H1 (cell line): ENCODE results near the gene LCN15. TPM values are rescaled to one million over a fixed set of nuclear protein-coding genes. Genes with fewer than 3 reads are reported as not detected.

Experiments used
- CTCF ChIA-PET: fragments of 300-600 bp; sonication (Branson Sonifier 250); formaldehyde crosslinking; loops from one replicate; lab custom pipeline; 2021; ENCODE audit not compliant: partially characterized antibody; lab: Charles Lee
- POLR2A ChIA-PET: fragments of 300-600 bp; sonication (Branson Sonifier 250); formaldehyde crosslinking; loops from one replicate; lab custom pipeline; 2021; ENCODE audit warnings: inconsistent platforms; ENCODE audit not compliant: partially characterized antibody; lab: Charles Lee
- DNase-seq, 2 experiments: peaks; one replicate each; pipeline versions ENCODE4 v3.0.0 to v3.0.0-alpha.2; 2010 to 2022; ENCODE audit warnings: low spot score in 2 of 2, low read depth in 1 of 2, mixed read lengths in 1 of 2
- FAIRE-seq: peaks from 2 replicates; lab custom pipeline; 2011; peaks lifted over from hg19 to GRCh38; lab: Jason Lieb, UNC
- H2AFZ ChIP-seq: 2 replicates; pipeline ENCODE4 v1.8.1; 2012; ENCODE audit warnings: low read length, inconsistent platforms
- H2AK5ac ChIP-seq: 2 replicates; pipeline ENCODE4 v1.6.1; 2013; ENCODE audit warnings: low read depth, low read length
- H2BK120ac ChIP-seq: replicated peaks from 2 replicates; pipeline ENCODE3; 2013; ENCODE audit warnings: low read depth, low read length, inconsistent platforms
- H2BK12ac ChIP-seq: 2 replicates; pipeline ENCODE4 v1.6.1; 2013; ENCODE audit warnings: low read depth, low read length
- H2BK15ac ChIP-seq: 2 replicates; pipeline ENCODE4 v1.6.1; 2013; ENCODE audit warnings: low read length
- H2BK20ac ChIP-seq: 2 replicates; pipeline ENCODE4 v1.6.1; 2013; ENCODE audit warnings: low read length
- H2BK5ac ChIP-seq: 2 replicates; pipeline ENCODE4 v1.6.1; 2013; ENCODE audit warnings: low read depth, low read length
- H3K14ac ChIP-seq: 2 replicates; pipeline ENCODE4 v1.6.1; 2013; ENCODE audit warnings: inconsistent platforms; ENCODE audit not compliant: insufficient read length
- H3K18ac ChIP-seq: 2 replicates; pipeline ENCODE4 v1.6.1; 2013; ENCODE audit warnings: low read length; ENCODE audit errors: extremely low read depth
- H3K23ac ChIP-seq: 2 replicates; pipeline ENCODE4 v1.6.1; 2013; ENCODE audit warnings: inconsistent platforms; ENCODE audit not compliant: insufficient read length
- H3K23me2 ChIP-seq: 2 replicates; pipeline ENCODE4 v1.6.1; 2013; ENCODE audit warnings: low read depth, low read length
- H3K27ac ChIP-seq: 2 replicates; pipeline ENCODE4 v1.6.1; 2011; ENCODE audit warnings: low read depth, low read length, inconsistent platforms
- H3K27me3 ChIP-seq, 4 experiments: replicated peaks in 1 of 4; 1 replicate in 1 of 4; 2 replicates in 3 of 4; pipeline versions ENCODE4 v1.6.1 to v1.8.1; 2011 to 2013; ENCODE audit warnings: low read length in 3 of 4, mild to moderate bottlenecking in 3 of 4, inconsistent platforms in 2 of 4, mixed read lengths in 2 of 4, moderate library complexity in 1 of 4; ENCODE audit not compliant: control insufficient read depth in 3 of 4, insufficient read depth in 3 of 4; ENCODE audit errors: extremely low read depth in 1 of 4
- H3K36me3 ChIP-seq, 4 experiments: 2 replicates each; pipeline versions ENCODE4 v1.6.1 to v1.8.1; 2011 to 2013; ENCODE audit warnings: mild to moderate bottlenecking in 4 of 4, low read length in 3 of 4, moderate library complexity in 2 of 4, control low read depth in 1 of 4, inconsistent platforms in 1 of 4; ENCODE audit not compliant: insufficient read depth in 4 of 4, control insufficient read depth in 2 of 4
- H3K4ac ChIP-seq: replicated peaks from 2 replicates; pipeline ENCODE3; 2013; ENCODE audit warnings: low read length, low read depth, mixed read lengths, inconsistent platforms; ENCODE audit not compliant: insufficient read length
- H3K4me1 ChIP-seq, 4 experiments: replicated peaks in 1 of 4; 1 replicate in 1 of 4; 2 replicates in 3 of 4; pipeline versions ENCODE4 v1.6.1 to v1.8.1; 2011 to 2013; ENCODE audit warnings: low read length in 3 of 4, inconsistent platforms in 2 of 4, mixed read lengths in 1 of 4; ENCODE audit not compliant: insufficient read depth in 4 of 4, control insufficient read depth in 3 of 4
- H3K4me2 ChIP-seq, 2 experiments: 2 replicates each; pipeline versions ENCODE4 v1.6.1 to v1.8.1; 2011 to 2013; ENCODE audit warnings: low read depth in 2 of 2, low read length in 2 of 2, control low read depth in 1 of 2, inconsistent platforms in 1 of 2, mild to moderate bottlenecking in 1 of 2; ENCODE audit not compliant: insufficient read depth in 1 of 2
- H3K4me3 ChIP-seq, 4 experiments: fragments of 200-600, 300-600 bp in 1 of 4; sonication (generic), shearing (Covaris generic), sonication (Bioruptor Twin) in 1 of 4; 2 replicates each; pipeline versions ENCODE4 v1.5.1 to v1.8.1; 2011 to 2016; ENCODE audit warnings: low read length in 4 of 4, low read depth in 3 of 4, control low read depth in 2 of 4, inconsistent platforms in 2 of 4, mild to moderate bottlenecking in 2 of 4, mixed read lengths in 1 of 4, moderate library complexity in 1 of 4; ENCODE audit not compliant: insufficient read depth in 2 of 4; ENCODE audit errors: extremely low read depth in 1 of 4
- H3K56ac ChIP-seq: replicated peaks from 2 replicates; pipeline ENCODE3; 2013; ENCODE audit warnings: low read depth, mild to moderate bottlenecking, mixed read lengths, low read length, inconsistent platforms; ENCODE audit not compliant: insufficient read length
- H3K79me1 ChIP-seq: 2 replicates; pipeline ENCODE4 v1.6.1; 2013; ENCODE audit warnings: low read depth, low read length, control low read depth
- H3K79me2 ChIP-seq, 2 experiments: 2 replicates each; pipeline versions ENCODE4 v1.6.1 to v1.8.1; 2012 to 2013; ENCODE audit warnings: low read length in 2 of 2, mild to moderate bottlenecking in 2 of 2, inconsistent platforms in 1 of 2; ENCODE audit not compliant: insufficient read depth in 2 of 2, control insufficient read depth in 1 of 2
- H3K9ac ChIP-seq, 4 experiments: replicated peaks in 1 of 4; 1 replicate in 1 of 4; 2 replicates in 3 of 4; pipeline versions ENCODE4 v1.6.1 to v1.8.1; 2011 to 2013; ENCODE audit warnings: low read depth in 3 of 4, low read length in 3 of 4, control low read depth in 2 of 4, mild to moderate bottlenecking in 2 of 4, moderate library complexity in 2 of 4, inconsistent platforms in 1 of 4; ENCODE audit errors: extremely low read depth in 1 of 4
- H3K9me3 ChIP-seq, 2 experiments: 2 replicates each; pipeline versions ENCODE4 v1.6.1 to v1.8.1; 2012 to 2013; ENCODE audit warnings: mild to moderate bottlenecking in 2 of 2, moderate library complexity in 2 of 2, control low read depth in 1 of 2, inconsistent platforms in 1 of 2, low read depth in 1 of 2, low read length in 1 of 2, mixed read lengths in 1 of 2; ENCODE audit not compliant: insufficient read depth in 2 of 2
- H4K20me1 ChIP-seq, 2 experiments: replicated peaks in 1 of 2; 2 replicates each; pipeline versions ENCODE3 to v1.8.1; 2011 to 2013; ENCODE audit warnings: inconsistent platforms in 2 of 2, low read length in 2 of 2, mild to moderate bottlenecking in 1 of 2; ENCODE audit not compliant: insufficient read depth in 2 of 2, control insufficient read depth in 1 of 2
- H4K5ac ChIP-seq: 2 replicates; pipeline ENCODE4 v1.6.1; 2013; ENCODE audit warnings: low read length, low read depth, mixed read lengths, inconsistent platforms; ENCODE audit not compliant: insufficient read length
- H4K8ac ChIP-seq: 2 replicates; pipeline ENCODE4 v1.8.0; 2013; ENCODE audit warnings: mild to moderate bottlenecking, moderate library complexity, low read length, inconsistent platforms; ENCODE audit not compliant: insufficient read depth; ENCODE audit errors: extremely low read depth
- H4K91ac ChIP-seq: replicated peaks from 2 replicates; pipeline ENCODE3; 2013; ENCODE audit warnings: low read length, mixed read lengths, inconsistent platforms; ENCODE audit not compliant: insufficient read length
- CHD1 ChIP-seq: IDR thresholded peaks from 2 replicates; pipeline ENCODE4 v1.6.1; 2012; ENCODE audit warnings: low read depth, low read length, improper control_type of control experiment
- CREB1 ChIP-seq: IDR thresholded peaks from 2 replicates; pipeline ENCODE4 v1.6.1; 2012; ENCODE audit warnings: inconsistent platforms
- EZH2 ChIP-seq: fragments of 200-600 bp; sonication (generic); IDR thresholded peaks from 2 replicates; pipeline ENCODE4 v1.7.1; 2012; ENCODE audit warnings: low read depth, mild to moderate bottlenecking, moderate library complexity, low read length, inconsistent platforms; ENCODE audit not compliant: severe bottlenecking
- KDM1A ChIP-seq: fragments of 200-600, 300-600 bp; sonication (generic); IDR thresholded peaks from 2 replicates; pipeline ENCODE4 v1.7.1; 2016; ENCODE audit warnings: mild to moderate bottlenecking, low read length, borderline replicate concordance
- MAFK ChIP-seq: IDR thresholded peaks from 2 replicates; pipeline ENCODE4 v1.6.1; 2012; ENCODE audit warnings: low read depth, mild to moderate bottlenecking, improper control_type of control experiment, low read length
- NANOG ChIP-seq: IDR thresholded peaks from 2 replicates; pipeline ENCODE4 v1.6.1; 2011; ENCODE audit warnings: low read length, low read depth, mild to moderate bottlenecking, inconsistent platforms; ENCODE audit not compliant: insufficient read depth, poor library complexity, severe bottlenecking
- NRF1 ChIP-seq: IDR thresholded peaks from 2 replicates; pipeline ENCODE4 v1.6.1; 2011; ENCODE audit warnings: mild to moderate bottlenecking, low read depth, low read length, improper control_type of control experiment
- POLR2A ChIP-seq, 2 experiments: IDR thresholded peaks; 1 replicate in 1 of 2; 2 replicates in 1 of 2; pipeline ENCODE4 v1.6.1; 2011; ENCODE audit warnings: low read depth in 2 of 2, low read length in 2 of 2, mild to moderate bottlenecking in 2 of 2; ENCODE audit errors: control extremely low read depth in 1 of 2
- RAD21 ChIP-seq, 2 experiments: IDR thresholded peaks in 1 of 2; conservative IDR thresholded peaks in 1 of 2; 2 replicates each; pipeline ENCODE4 v1.6.1; 2011; ENCODE audit warnings: low read depth in 2 of 2, low read length in 2 of 2, improper control_type of control experiment in 1 of 2, inconsistent platforms in 1 of 2, mild to moderate bottlenecking in 1 of 2, moderate library complexity in 1 of 2
- SP1 ChIP-seq: IDR thresholded peaks from 2 replicates; pipeline ENCODE4 v1.6.1; 2011; ENCODE audit warnings: low read depth, low read length
- WGBS, 2 experiments: shearing (Covaris generic) in 1 of 2; methylation state at CpG; one replicate each; pipeline versions ENCODE4 v1.1.6 to v1.1.7; 2013 to 2015; ENCODE audit warnings: low lambda C conversion rate in 2 of 2, mixed read lengths in 2 of 2, inconsistent platforms in 1 of 2, low coverage in 1 of 2, missing lambda C conversion rate in 1 of 2; ENCODE audit not compliant: insufficient replicate concordance in 2 of 2, insufficient coverage in 1 of 2, insufficient read length in 1 of 2; ENCODE audit errors: extremely low coverage in 1 of 2, missing lambda C conversion rate in 1 of 2; 5-methylcytosine and 5-hydroxymethylcytosine counted together
- polyA plus RNA-seq, 7 experiments: library from polyadenylated mRNA; depleted of rRNA in 3 of 7; stranded (reverse) in 5 of 7; unstranded in 2 of 7; fragments of >200 nt in 5 of 7; fragments of 200-250 nt in 2 of 7; gene quantifications; 1 replicate in 5 of 7; 2 replicates in 1 of 7; 4 replicates in 1 of 7; pipeline versions ENCODE4 v1.2.1 to v1.2.3, GENCODE V29; 2011 to 2013; ENCODE audit warnings: missing spikeins in 2 of 7, mixed read lengths in 2 of 7
- total RNA-seq: library from RNA; stranded (reverse); fragmentation: NEBNext Ultra II Directional; extraction: Animal tissue kit (Norgen Biotek cat#: 25700); gene quantifications from 2 replicates; pipeline ENCODE4 v1.2.1, GENCODE V29; 2021
- TF ChIP-seq, protein P1 (sequence below): IDR thresholded peaks from 2 replicates; pipeline ENCODE4 v1.6.1; 2012; ENCODE audit warnings: inconsistent platforms

LCN15 gene
- total and polyA plus RNA-seq, 2 of the 8 experiments (the other 6 are each of a cell fraction or from before 2014, with no cell fraction given) = 0.08 to 0.47 TPM

DNA sequence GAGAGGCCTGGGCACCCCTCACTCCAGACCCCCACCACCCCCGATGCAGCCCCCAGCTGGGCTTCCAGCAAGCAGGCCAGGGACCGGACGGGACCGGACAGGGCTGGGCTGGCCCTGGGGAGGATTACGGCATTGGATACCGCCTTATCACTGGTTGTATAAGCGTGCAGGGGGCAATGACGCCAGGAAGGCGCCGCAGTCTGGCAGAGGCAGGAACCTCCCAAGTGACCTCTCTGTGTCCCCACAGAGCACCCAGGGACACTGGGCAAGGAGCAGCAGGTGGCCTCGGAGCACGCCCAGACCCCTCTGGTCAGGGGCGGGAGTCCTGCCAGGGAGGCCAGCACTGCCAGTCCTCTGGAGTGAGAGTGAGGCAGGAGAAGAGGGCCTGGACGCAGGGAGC is 723 bp upstream of the LCN15 start:
- TF ChIP-seq NRF1 = no peak
- no peak for TF ChIP-seq CREB1
- no peak for TF ChIP-seq EZH2
- TF ChIP-seq, protein P1, sequence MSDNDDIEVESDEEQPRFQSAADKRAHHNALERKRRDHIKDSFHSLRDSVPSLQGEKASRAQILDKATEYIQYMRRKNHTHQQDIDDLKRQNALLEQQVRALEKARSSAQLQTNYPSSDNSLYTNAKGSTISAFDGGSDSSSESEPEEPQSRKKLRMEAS = no peak
- no peak for TF ChIP-seq POLR2A (IDR thresholded peaks at IDR 0.05; ENCODE audit: control extremely low read depth in 1 of 2, low read depth in 2 of 2, low read length in 2 of 2)
- no peak for TF ChIP-seq SP1
- no peak for TF ChIP-seq KDM1A
- no peak for TF ChIP-seq CHD1
- TF ChIP-seq RAD21 (IDR thresholded peaks at IDR 0.05 in 1 of 2, conservative IDR thresholded peaks at IDR 0.05 in 1 of 2; ENCODE audit: low read depth in 2 of 2, low read length in 2 of 2) = no peak
- no peak for TF ChIP-seq MAFK
- no peak for TF ChIP-seq NANOG
- TF ChIP-seq, all 59 proteins: peak for 0
- Histone ChIP-seq H2BK120ac (no peak overlapping the region), H3K27me3 (no peaks in the 10 kb centered on the region; a peak in 2 of 7 replicates), H2BK20ac (no peak overlapping the region), H3K79me2 (no peaks in the 10 kb centered on the region), H3K9ac (no peak overlapping the region), H2BK15ac (no peak overlapping the region; the same call in 1 of the 2 replicates), H4K20me1 (no peaks in the 10 kb centered on the region), H2BK5ac (peak overlapping the region; percentile 52), H3K14ac (no peak overlapping the region), H3K4me2 (no peak overlapping the region), H3K4me1 (peaks cover 0 to 13% (median 6%) of the 10 kb centered on the region in 4 experiments; a peak in 4 of 7 replicates), H2AK5ac (0 out of 2 replicates have a peak overlapping the region, but pooled peaks have one; percentile 53), H3K56ac (no peak overlapping the region), H3K79me1 (no peaks in the 10 kb centered on the region), H2AFZ (no peak overlapping the region), H4K91ac (peak overlapping the region; percentile 61), H3K18ac (no peak overlapping the region), H3K4ac (no peak overlapping the region), H3K23ac (no peak overlapping the region), H3K36me3 (no peaks in the 10 kb centered on the region), H4K5ac (no peak overlapping the region), H3K23me2 (no peaks in the 10 kb centered on the region; the same call in 1 of the 2 replicates), H3K9me3 (no peaks in the 10 kb centered on the region), H4K8ac (no peak overlapping the region), H2BK12ac (no peak overlapping the region), H3K27ac (no peak overlapping the region), H3K4me3 (no peak overlapping the region)
- no peak for DNase-seq
- ChIA-PET CTCF (interaction anchor here (1.3 to 8.5 kb wide), 2 partner anchors 14 to 183 kb away, joined by 3 to 88 read pairs; no protein-coding TSS in a partner anchor), POLR2A (interaction anchor here (1.3 kb wide), 1 partner anchor 36 kb away, joined by 4 read pairs; no protein-coding TSS in a partner anchor)
- 96% methylated on average over 13 of the region's 14 CpGs; no CpG with 5 or more reads in 1 of the 2 experiments for WGBS, 2 experiments
- no peak for FAIRE-seq
